ENCODE results near the gene KANSL1. TPM values are rescaled to one million over a fixed set of nuclear protein-coding genes. Genes with fewer than 3 reads are reported as not detected.

KANSL1 gene
- total and polyA plus RNA-seq, 2 donors (not counting 1 experiment from before 2014, with no cell fraction given) = 36.8 to 233 TPM

GRCh38 chr17:46063241-46063640, 130.0 kb downstream of the KANSL1 start:
- Mint-ChIP-seq H3K27me3 (no peaks in the 10 kb centered on the region), H3K4me3 (no peak overlapping the region), H3K4me1 (no peaks in the 10 kb centered on the region), H3K27ac (no peak overlapping the region), H3K9me3 (ENCODE audit: insufficient read depth) (no peaks in the 10 kb centered on the region)
- H4K20me1 ChIP-seq (ENCODE audit: control insufficient read depth, insufficient read depth, low read length, poor library complexity, severe bottlenecking) = peaks cover 4% of the 10 kb centered on the region
- peaks cover 22% of the 10 kb centered on the region for H3K79me2 ChIP-seq (ENCODE audit: control insufficient read depth, insufficient read depth, low read length)
- H3K4me1 ChIP-seq (ENCODE audit: control insufficient read depth in 2 of 2, insufficient read depth in 2 of 2, low read length in 2 of 2) = no peaks in the 10 kb centered on the region
- no peaks in the 10 kb centered on the region for H3K9me3 ChIP-seq (ENCODE audit: control extremely low read depth in 1 of 3, control insufficient read depth in 2 of 3, insufficient read depth in 1 of 3, low read length in 2 of 3)
- CTCF ChIA-PET = interaction anchor here (0.7 to 1.9 kb wide), 6 partner anchors 8 to 148 kb away, joined by 3 to 11 read pairs (median 4); no protein-coding TSS in a partner anchor
- no peak overlapping the region for H3K9ac ChIP-seq (ENCODE audit: low read length)
- TF ChIP-seq EZH2 (IDR thresholded peaks at IDR 0.05; ENCODE audit: borderline replicate concordance, insufficient read depth, low read depth, low read length, poor library complexity, severe bottlenecking) (no peak), CTCF (IDR thresholded peaks at IDR 0.05) (no peak)
- ATAC-seq (ENCODE audit: low read depth) = no peak
- H3K4me3 ChIP-seq (ENCODE audit: control extremely low read depth in 1 of 5, extremely low read depth in 1 of 5, insufficient read depth in 1 of 5, low read depth in 2 of 5, low read length in 4 of 5) = no peak overlapping the region
- no peaks in the 10 kb centered on the region for H3K27me3 ChIP-seq (replicated peaks in 1 of 4; ENCODE audit: control extremely low read depth in 1 of 4, control insufficient read depth in 3 of 4, insufficient read depth in 4 of 4, low read length in 3 of 4)
- intact Hi-C loops (cut with micrococcal nuclease) = no loop called here
- no peak for DNase-seq
- H3K36me3 ChIP-seq (replicated peaks in 1 of 2; ENCODE audit: control extremely low read depth in 1 of 2, control insufficient read depth in 1 of 2, extremely low read depth in 1 of 2, insufficient read depth in 2 of 2, low read length in 1 of 2) = peaks cover 18 to 52% of the 10 kb centered on the region in 2 experiments
- no peak overlapping the region for H3K27ac ChIP-seq (ENCODE audit: low read length in 2 of 2)
- no peak overlapping the region for H2AFZ ChIP-seq (ENCODE audit: insufficient read depth, low read depth, low read length, poor library complexity, severe bottlenecking)
- no peak overlapping the region for H3K4me2 ChIP-seq (replicated peaks; ENCODE audit: low read depth, low read length, poor library complexity, severe bottlenecking)
- 68% methylated on average over 2 of the region's 2 CpGs for WGBS (ENCODE audit: insufficient coverage)
- POLR2A ChIA-PET = interaction anchor here (0.6 kb wide), 1 partner anchor 83 kb away, joined by 5 read pairs; no protein-coding TSS in a partner anchor

DNA sequence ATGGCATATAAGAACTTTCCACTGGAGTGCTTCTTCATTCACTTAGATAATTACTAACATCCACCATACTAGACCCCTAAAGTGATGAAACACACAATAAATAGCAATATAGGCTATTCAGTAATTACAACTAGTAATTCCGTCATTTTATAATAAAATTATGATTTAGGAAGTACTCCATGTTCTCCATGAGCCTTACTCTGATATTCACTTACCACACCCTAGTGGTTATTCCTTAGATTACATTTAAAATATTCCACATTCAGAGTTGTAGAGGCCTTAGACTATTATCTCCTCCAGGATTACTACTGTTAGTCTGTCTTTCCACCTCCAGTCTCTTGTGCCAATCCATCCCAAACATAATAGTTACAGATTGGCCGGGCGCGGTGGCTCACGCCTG, 131.8 kb downstream of the KANSL1 start:
- peaks cover 28% of the 10 kb centered on the region for H3K79me2 ChIP-seq (ENCODE audit: control insufficient read depth, insufficient read depth, low read length)
- no peaks in the 10 kb centered on the region for H3K9me3 Mint-ChIP-seq (ENCODE audit: insufficient read depth)
- no peak overlapping the region for H3K27ac ChIP-seq (ENCODE audit: low read length in 2 of 2)
- WGBS (ENCODE audit: insufficient coverage) = 100% methylated on average over 4 of the region's 5 CpGs
- no peak overlapping the region for H2AFZ ChIP-seq (ENCODE audit: insufficient read depth, low read depth, low read length, poor library complexity, severe bottlenecking)
- H3K9ac ChIP-seq (ENCODE audit: low read length) = no peak overlapping the region
- ATAC-seq (ENCODE audit: low read depth) (no peak), DNase-seq (peak; percentile 25)
- H3K27me3 ChIP-seq (replicated peaks in 1 of 4; ENCODE audit: control extremely low read depth in 1 of 4, control insufficient read depth in 3 of 4, insufficient read depth in 4 of 4, low read length in 3 of 4) = no peaks in the 10 kb centered on the region
- no peak overlapping the region for H3K4me3 Mint-ChIP-seq
- H3K4me1 ChIP-seq (ENCODE audit: control insufficient read depth in 2 of 2, insufficient read depth in 2 of 2, low read length in 2 of 2) = no peaks in the 10 kb centered on the region
- TF ChIP-seq CTCF (IDR thresholded peaks at IDR 0.05) (peak; percentile 44), EZH2 (IDR thresholded peaks at IDR 0.05; ENCODE audit: borderline replicate concordance, insufficient read depth, low read depth, low read length, poor library complexity, severe bottlenecking) (no peak)
- no peaks in the 10 kb centered on the region for H4K20me1 ChIP-seq (ENCODE audit: control insufficient read depth, insufficient read depth, low read length, poor library complexity, severe bottlenecking)
- CTCF ChIA-PET = interaction anchor here (0.7 to 1.9 kb wide), 5 partner anchors 16 to 57 kb away, joined by 3 to 11 read pairs (median 4); no protein-coding TSS in a partner anchor
- H3K4me2 ChIP-seq (replicated peaks; ENCODE audit: low read depth, low read length, poor library complexity, severe bottlenecking) = no peak overlapping the region
- H3K4me3 ChIP-seq (ENCODE audit: control extremely low read depth in 1 of 5, extremely low read depth in 1 of 5, insufficient read depth in 1 of 5, low read depth in 2 of 5, low read length in 4 of 5) = no peak overlapping the region
- POLR2A ChIA-PET = no interaction called here
- H3K9me3 ChIP-seq (ENCODE audit: control extremely low read depth in 1 of 3, control insufficient read depth in 2 of 3, insufficient read depth in 1 of 3, low read length in 2 of 3) = no peaks in the 10 kb centered on the region
- intact Hi-C loops (cut with micrococcal nuclease) = loop anchor here (1.0 kb wide), 1 partner anchor 59 kb away; no protein-coding TSS in a partner anchor
- H3K27me3 Mint-ChIP-seq = no peaks in the 10 kb centered on the region
- no peak overlapping the region for H3K27ac Mint-ChIP-seq
- H3K36me3 ChIP-seq (replicated peaks in 1 of 2; ENCODE audit: control extremely low read depth in 1 of 2, control insufficient read depth in 1 of 2, extremely low read depth in 1 of 2, insufficient read depth in 2 of 2, low read length in 1 of 2) = peaks cover 12 to 46% of the 10 kb centered on the region in 2 experiments
- H3K4me1 Mint-ChIP-seq = no peaks in the 10 kb centered on the region
